ENCODE measurements around the gene MOGAT3.

- TF ChIP-seq CTCF (optimal IDR thresholded peaks at IDR 0.05 in 1 of 3, IDR thresholded peaks at IDR 0.05 in 1 of 3, conservative IDR thresholded peaks at IDR 0.05 in 1 of 3; ENCODE audit: extremely low read depth in 1 of 3, insufficient read depth in 2 of 3, low read length in 3 of 3): no peak
- no peak for TF ChIP-seq EZH2 (IDR thresholded peaks at IDR 0.05; ENCODE audit: low read length)
Measured at GRCh38 chr7:101250324-101250723, 49.5 kb upstream of the MOGAT3 start.

Measured in keratinocyte (primary cell).